Mucosa of rectum (tissue), 2 donors: Measurements from ENCODE around the gene TMEM151A.
A peak's percentile ranks its signal among the peaks of the same experiment; 100 is the strongest.
"Not testable (repeated sequence)": the region's sequence is repeated elsewhere in the genome, so short reads cannot be mapped to it uniquely, and the experiment has no call there.

Source experiments
- H3K27ac ChIP-seq, 2 donors: one replicate each; pipeline ENCODE4 v1.7.0; 2013; ENCODE audit warnings: inconsistent platforms in 2 of 2, low read depth in 2 of 2, low read length in 2 of 2
- H3K27me3 ChIP-seq, 2 donors: one replicate each; pipeline ENCODE4 v1.7.0; 2013; ENCODE audit warnings: low read length in 2 of 2; ENCODE audit not compliant: control insufficient read depth in 2 of 2, insufficient read depth in 2 of 2
- H3K36me3 ChIP-seq, 2 donors: one replicate each; pipeline ENCODE4 v1.7.0; 2013; ENCODE audit warnings: low read length in 2 of 2; ENCODE audit not compliant: control insufficient read depth in 2 of 2, insufficient read depth in 2 of 2
- H3K4me1 ChIP-seq, 2 donors: one replicate each; pipeline ENCODE4 v1.7.0; 2013; ENCODE audit warnings: low read length in 2 of 2, mild to moderate bottlenecking in 1 of 2; ENCODE audit not compliant: control insufficient read depth in 2 of 2, insufficient read depth in 2 of 2
- H3K4me3 ChIP-seq, 2 donors: one replicate each; pipeline ENCODE4 v1.7.0; 2013; ENCODE audit warnings: low read length in 2 of 2
- H3K9ac ChIP-seq, 2 donors: one replicate each; pipeline ENCODE4 v1.7.0; 2013; ENCODE audit warnings: low read length in 2 of 2, low read depth in 1 of 2, mild to moderate bottlenecking in 1 of 2
- H3K9me3 ChIP-seq, 2 donors: one replicate each; pipeline ENCODE4 v1.7.0; 2013; ENCODE audit warnings: low read length in 2 of 2; ENCODE audit not compliant: control insufficient read depth in 2 of 2
- donor health status: healthy.
- donor health status: Normal muscosa, but diverticular disease.

The TMEM151A gene

GRCh38 chr11:66291706-66292542 lies at the start of gene TMEM151A:
TMEM151A (plus strand) TSS chr11:66291894; CDS start chr11:66292014, 120 bp downstream.
- no peak within 1 kb of the TSS for H3K9ac ChIP-seq
- no peaks in the 10 kb centered on the region for H3K36me3 ChIP-seq
- H3K9me3 ChIP-seq = no peaks in the 10 kb centered on the region
- H3K4me3 ChIP-seq = peak within 1 kb of the TSS in 1 of 2 donors; percentile 39
- H3K4me1 ChIP-seq = peaks cover 18 to 21% of the 10 kb centered on the region in 2 donors
- peaks cover 17 to 22% of the 10 kb centered on the region in 2 donors for H3K27me3 ChIP-seq
- no peak within 1 kb of the TSS for H3K27ac ChIP-seq

- Histone ChIP-seq H3K4me1 (no peaks in the 10 kb centered on the region), H3K9ac (no peak overlapping the region), H3K27ac (no peak overlapping the region), H3K36me3 (peaks cover 0 to 21% of the 10 kb centered on the region in 2 donors), H3K9me3 (no peaks in the 10 kb centered on the region), H3K27me3 (no peaks in the 10 kb centered on the region), H3K4me3 (no peak overlapping the region)
Observed at GRCh38 chr11:66242095-66242765, 49.5 kb upstream of the TMEM151A start.

- Histone ChIP-seq H3K27ac (no peak overlapping the region), H3K9ac (no peak overlapping the region), H3K4me3 (no peak overlapping the region), H3K36me3 (peaks cover 0 to 16% of the 10 kb centered on the region in 2 donors), H3K27me3 (no peaks in the 10 kb centered on the region), H3K9me3 (no peaks in the 10 kb centered on the region), H3K4me1 (no peaks in the 10 kb centered on the region)
Observed at GRCh38 chr11:66243782-66244535, 47.7 kb upstream of the TMEM151A start.

- H3K4me1 ChIP-seq = no peaks in the 10 kb centered on the region
- no peak overlapping the region for H3K4me3 ChIP-seq
- no peaks in the 10 kb centered on the region for H3K9me3 ChIP-seq
- peaks cover 2 to 7% of the 10 kb centered on the region in 2 donors for H3K36me3 ChIP-seq
- H3K27ac ChIP-seq = no peak overlapping the region
- no peak overlapping the region for H3K9ac ChIP-seq
- no peaks in the 10 kb centered on the region for H3K27me3 ChIP-seq
Observed at GRCh38 chr11:66247295-66247694, 44.4 kb upstream of the TMEM151A start.

- H3K4me1 ChIP-seq = no peaks in the 10 kb centered on the region
- no peak overlapping the region for H3K9ac ChIP-seq
- peaks cover 2 to 5% of the 10 kb centered on the region in 2 donors for H3K36me3 ChIP-seq
- no peaks in the 10 kb centered on the region for H3K27me3 ChIP-seq
- H3K27ac ChIP-seq = no peak overlapping the region
- no peaks in the 10 kb centered on the region for H3K9me3 ChIP-seq
- H3K4me3 ChIP-seq = no peak overlapping the region
Observed at GRCh38 chr11:66247801-66248200, 43.9 kb upstream of the TMEM151A start.

GRCh38 chr11:66248903-66249302 lies 42.8 kb upstream of the TMEM151A start:
- H3K27ac ChIP-seq = no peak overlapping the region
- no peaks in the 10 kb centered on the region for H3K27me3 ChIP-seq
- H3K4me1 ChIP-seq = no peaks in the 10 kb centered on the region
- peaks cover 2 to 5% of the 10 kb centered on the region in 2 donors for H3K36me3 ChIP-seq
- H3K9ac ChIP-seq = no peak overlapping the region
- no peak overlapping the region for H3K4me3 ChIP-seq
- no peaks in the 10 kb centered on the region for H3K9me3 ChIP-seq

- no peaks in the 10 kb centered on the region for H3K9me3 ChIP-seq
- no peak overlapping the region for H3K4me3 ChIP-seq
- no peak overlapping the region for H3K27ac ChIP-seq
- H3K27me3 ChIP-seq = peaks cover 0 to 4% of the 10 kb centered on the region in 2 donors
- H3K9ac ChIP-seq = no peak overlapping the region
- peaks cover 0 to 2% of the 10 kb centered on the region in 2 donors for H3K36me3 ChIP-seq
- peaks cover 0 to 2% of the 10 kb centered on the region in 2 donors for H3K4me1 ChIP-seq
Observed at GRCh38 chr11:66251809-66252208, 39.9 kb upstream of the TMEM151A start.

- not testable (repeated sequence) for H3K9ac ChIP-seq, H3K4me3 ChIP-seq, H3K27ac ChIP-seq, H3K36me3 ChIP-seq, H3K27me3 ChIP-seq, H3K4me1 ChIP-seq, H3K9me3 ChIP-seq
Observed at GRCh38 chr11:66253081-66253480, 38.6 kb upstream of the TMEM151A start.

- Histone ChIP-seq H3K27me3 (peaks cover 0 to 5% of the 10 kb centered on the region in 2 donors), H3K36me3 (peaks cover 3 to 9% of the 10 kb centered on the region in 2 donors), H3K4me3 (peak overlapping the region; percentile 77 to 84), H3K27ac (no peak overlapping the region), H3K9me3 (no peaks in the 10 kb centered on the region), H3K9ac (peak overlapping the region; percentile 63 to 89), H3K4me1 (peaks cover 7 to 13% of the 10 kb centered on the region in 2 donors)
Observed at GRCh38 chr11:66258473-66258893, 33.2 kb upstream of the TMEM151A start.
